WI38 (cell line): ENCODE results near the gene CFAP251.

Experiments used
- H3K4me3 ChIP-seq: 2 replicates; pipeline ENCODE4 v1.5.1; 2011; ENCODE audit warnings: low read depth, mild to moderate bottlenecking, control low read depth, low read length
- TF ChIP-seq, protein P1 (sequence below): IDR thresholded peaks from 2 replicates; pipeline ENCODE4 v1.5.1; 2012; ENCODE audit warnings: low read depth, mild to moderate bottlenecking, control low read depth, low read length

The CFAP251 gene

DNA sequence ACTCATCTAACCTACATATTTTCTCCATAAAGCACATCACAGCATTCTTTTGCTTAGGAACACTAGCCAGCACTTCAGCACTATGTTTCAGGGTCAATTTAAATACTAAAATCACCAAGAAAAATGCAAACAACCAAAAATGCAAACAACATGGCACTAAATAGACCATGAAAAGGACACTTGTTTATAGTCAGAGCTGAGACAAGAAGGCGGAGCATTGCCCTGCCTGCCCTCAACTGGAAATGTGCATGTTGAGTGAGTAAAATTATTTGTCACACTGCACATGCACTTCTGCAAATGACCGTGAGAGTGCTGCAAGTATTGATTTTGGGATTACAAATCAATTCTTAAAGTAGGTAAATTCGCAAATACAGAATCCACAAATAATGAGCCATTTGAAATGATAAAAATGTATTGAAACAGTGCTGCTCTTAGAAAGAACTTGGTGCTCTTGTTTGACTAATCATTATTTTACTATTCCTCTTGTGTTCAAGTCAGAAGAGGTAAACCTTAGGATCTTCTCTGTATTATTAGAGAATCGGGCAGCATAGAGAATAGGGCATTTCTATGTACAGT lies 34.8 kb downstream of the CFAP251 start:
- TF ChIP-seq, protein P1, sequence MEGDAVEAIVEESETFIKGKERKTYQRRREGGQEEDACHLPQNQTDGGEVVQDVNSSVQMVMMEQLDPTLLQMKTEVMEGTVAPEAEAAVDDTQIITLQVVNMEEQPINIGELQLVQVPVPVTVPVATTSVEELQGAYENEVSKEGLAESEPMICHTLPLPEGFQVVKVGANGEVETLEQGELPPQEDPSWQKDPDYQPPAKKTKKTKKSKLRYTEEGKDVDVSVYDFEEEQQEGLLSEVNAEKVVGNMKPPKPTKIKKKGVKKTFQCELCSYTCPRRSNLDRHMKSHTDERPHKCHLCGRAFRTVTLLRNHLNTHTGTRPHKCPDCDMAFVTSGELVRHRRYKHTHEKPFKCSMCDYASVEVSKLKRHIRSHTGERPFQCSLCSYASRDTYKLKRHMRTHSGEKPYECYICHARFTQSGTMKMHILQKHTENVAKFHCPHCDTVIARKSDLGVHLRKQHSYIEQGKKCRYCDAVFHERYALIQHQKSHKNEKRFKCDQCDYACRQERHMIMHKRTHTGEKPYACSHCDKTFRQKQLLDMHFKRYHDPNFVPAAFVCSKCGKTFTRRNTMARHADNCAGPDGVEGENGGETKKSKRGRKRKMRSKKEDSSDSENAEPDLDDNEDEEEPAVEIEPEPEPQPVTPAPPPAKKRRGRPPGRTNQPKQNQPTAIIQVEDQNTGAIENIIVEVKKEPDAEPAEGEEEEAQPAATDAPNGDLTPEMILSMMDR, result no peak
- no peak overlapping the region for H3K4me3 ChIP-seq

DNA sequence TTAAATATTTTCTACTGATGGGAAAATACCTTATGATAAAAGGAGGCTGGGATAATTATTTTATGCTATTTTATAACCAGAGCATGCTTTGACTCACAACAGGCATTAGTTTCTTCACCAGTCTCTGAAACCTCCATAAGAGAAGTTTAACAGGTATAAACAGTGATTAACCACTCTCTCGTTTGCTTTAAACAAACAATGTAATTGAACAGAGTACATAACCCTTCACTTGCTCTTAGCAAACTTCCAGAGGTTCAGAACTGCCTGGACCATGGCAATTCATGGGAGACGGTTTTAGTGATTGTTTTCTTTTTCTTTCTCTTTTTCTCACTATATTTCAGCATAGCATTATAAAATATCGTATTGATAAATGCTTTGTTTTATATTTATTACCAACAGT lies 35.3 kb downstream of the CFAP251 start:
- no peak overlapping the region for H3K4me3 ChIP-seq

DNA sequence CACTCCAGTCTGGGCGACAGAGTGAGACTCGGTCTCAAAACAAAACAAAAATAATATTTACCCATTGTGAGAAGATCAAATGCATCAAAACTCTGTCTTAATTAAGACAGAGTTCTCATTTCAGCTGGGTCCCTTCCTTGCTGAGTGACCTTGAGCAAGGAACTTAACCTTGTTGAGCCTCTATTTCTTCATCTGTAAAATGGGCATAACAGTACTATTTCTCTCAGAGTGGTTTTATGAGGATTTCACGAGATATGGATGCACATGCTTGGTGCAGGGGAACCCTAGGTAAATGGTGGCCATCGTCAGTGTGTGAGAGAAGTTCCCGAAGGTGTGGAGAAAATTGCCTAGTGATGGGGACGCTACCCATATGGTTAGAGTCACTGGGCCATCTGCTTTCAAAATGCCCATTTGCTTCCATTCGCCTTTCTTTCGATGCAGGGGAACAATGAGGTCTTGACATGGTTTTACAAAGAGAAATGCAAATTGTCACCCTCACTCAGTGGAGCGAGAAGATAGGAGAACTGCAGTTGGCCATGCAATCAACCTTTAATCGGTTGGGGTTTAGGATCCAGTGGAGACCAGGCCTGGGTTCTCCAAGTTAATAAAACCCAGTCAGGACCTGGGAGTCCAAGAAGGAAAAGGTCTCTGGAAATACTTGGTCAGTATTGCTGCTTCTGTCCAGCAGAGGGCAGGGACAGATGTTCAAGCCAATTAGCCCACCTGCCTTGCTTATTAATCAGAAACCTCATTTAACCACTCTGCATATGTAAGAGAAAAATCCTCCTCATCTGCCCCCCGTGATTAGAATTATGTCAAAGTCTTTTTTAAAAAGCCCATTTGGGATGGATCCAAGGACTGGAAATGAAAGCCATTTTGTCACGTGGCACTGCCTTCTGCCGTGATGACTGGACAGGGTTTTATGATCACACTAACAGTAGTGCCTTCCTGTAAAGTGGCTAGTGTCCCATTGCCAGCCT lies 37.2 kb downstream of the CFAP251 start:
- TF ChIP-seq, protein P1, result peak; percentile 62
- no peak overlapping the region for H3K4me3 ChIP-seq

More for the DNA sequence above, 35.3 kb downstream of the CFAP251 start:
- TF ChIP-seq, protein P1, result no peak

DNA sequence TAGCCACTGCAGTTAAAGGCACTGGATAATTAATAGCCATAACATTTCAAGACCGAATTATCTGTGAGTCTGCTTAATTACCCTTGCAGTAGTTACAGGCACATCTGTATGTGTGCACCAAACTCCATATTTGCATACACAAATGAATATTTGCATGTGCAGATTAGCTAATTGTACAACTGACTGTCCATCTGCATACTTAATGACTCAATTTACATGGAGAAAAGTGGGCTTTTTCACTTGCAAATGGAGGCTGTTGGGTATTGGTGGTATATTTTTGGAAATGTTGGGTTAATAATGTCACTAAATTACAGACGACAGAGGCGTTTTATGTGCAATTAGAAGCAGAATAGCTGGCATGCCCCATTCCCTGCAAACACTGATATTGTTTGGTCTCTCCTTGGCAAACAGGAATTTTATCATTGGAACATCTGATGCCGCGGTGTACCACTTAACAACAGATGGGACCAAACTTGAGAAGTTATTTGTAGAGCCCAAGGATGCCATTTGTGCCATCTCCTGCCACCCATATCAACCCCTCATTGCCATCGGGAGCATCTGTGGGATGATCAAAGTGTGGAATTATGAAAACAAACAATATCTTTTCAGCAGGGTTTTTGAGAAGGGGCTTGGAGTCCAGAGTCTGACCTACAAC lies 39.6 kb downstream of the CFAP251 start:
- peak overlapping the region; percentile 36; the same call in 1 of the 2 replicates for H3K4me3 ChIP-seq
- TF ChIP-seq, protein P1, result no peak

DNA sequence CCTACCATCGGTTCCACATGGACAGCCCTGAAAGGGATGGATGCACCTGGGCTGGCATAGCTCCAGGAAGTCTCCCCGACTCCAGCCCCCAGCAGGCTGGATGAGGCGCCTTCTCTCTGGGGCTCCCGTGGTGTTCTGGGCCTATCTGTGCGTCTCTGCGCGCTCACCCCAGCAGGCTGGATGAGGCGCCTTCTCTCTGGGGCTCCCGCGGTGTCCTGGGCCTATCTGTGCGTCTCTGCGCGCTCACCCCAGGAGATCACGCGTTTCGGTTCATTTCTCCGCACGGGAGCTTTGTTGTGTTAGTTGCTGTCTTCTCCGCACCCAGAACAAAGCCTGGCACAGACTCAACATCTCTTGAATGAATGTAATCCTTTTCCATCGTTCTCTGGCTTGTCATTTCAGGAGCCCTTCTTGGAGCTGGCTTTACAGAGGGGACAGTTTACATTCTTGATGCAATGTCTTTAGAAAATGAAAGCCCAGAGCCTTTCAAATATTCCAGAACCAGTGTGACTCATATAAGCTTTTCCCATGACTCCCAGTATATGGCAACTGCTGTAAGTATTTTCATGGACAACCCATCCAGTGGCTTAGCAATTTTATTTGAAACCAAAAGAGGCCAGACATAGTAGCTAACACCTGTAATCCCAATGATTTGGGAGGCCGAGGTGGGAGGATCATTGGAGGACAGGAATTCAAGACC lies 40.3 kb downstream of the CFAP251 start:
- TF ChIP-seq, protein P1, result no peak
- H3K4me3 ChIP-seq, result peak overlapping the region; percentile 36; the same call in 1 of the 2 replicates

DNA sequence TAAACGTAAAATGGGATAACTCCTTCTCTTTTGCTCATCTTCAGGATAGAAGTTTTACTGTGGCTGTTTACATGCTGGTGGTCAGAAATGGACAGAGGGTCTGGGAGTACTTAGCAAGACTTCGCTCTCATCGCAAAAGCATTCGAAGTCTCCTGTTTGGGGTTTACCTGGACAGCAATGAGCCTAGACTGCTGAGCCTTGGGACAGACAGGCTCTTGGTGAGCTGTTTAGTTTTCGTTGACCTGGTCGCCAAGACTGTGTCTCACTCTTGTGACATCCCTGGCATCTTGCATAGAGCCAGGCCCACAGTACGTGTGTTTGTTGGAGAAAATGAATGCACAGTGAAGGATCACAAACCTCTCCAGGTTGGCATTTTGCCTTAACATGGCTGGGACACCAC lies 42.1 kb downstream of the CFAP251 start:
- TF ChIP-seq, protein P1, result no peak
- H3K4me3 ChIP-seq, result no peak overlapping the region
